Neural progenitor cell (in vitro differentiated cells): ENCODE results near the gene GHRH. TPM values are rescaled to one million over a fixed set of nuclear protein-coding genes. Genes with fewer than 3 reads are reported as not detected.
A peak's percentile ranks its signal among the peaks of the same experiment; 100 is the strongest.

Source experiments
- DNase-seq: peaks from one replicate; pipeline ENCODE4 v3.0.0-alpha.2; 2016; ENCODE audit warnings: low spot score
- H2AFZ ChIP-seq: fragments of 200-600 bp; sonication (generic); replicated peaks from 2 replicates; pipeline ENCODE4 v1.6.1; 2016; ENCODE audit warnings: antibody characterized with exemption
- H3F3A ChIP-seq: fragments of 200-600 bp; sonication (generic); 2 replicates; pipeline ENCODE4 v1.6.1; 2016; ENCODE audit warnings: antibody characterized with exemption, low read depth
- H3K27ac ChIP-seq: fragments of 200-600 bp; sonication (generic); 2 replicates; pipeline ENCODE4 v1.5.1; 2016; ENCODE audit warnings: mild to moderate bottlenecking
- H3K27me3 ChIP-seq: fragments of 200-600 bp; sonication (generic); 2 replicates; pipeline ENCODE4 v1.6.1; 2016; ENCODE audit warnings: mild to moderate bottlenecking, moderate library complexity
- H3K36me3 ChIP-seq: fragments of 200-600 bp; sonication (generic); 2 replicates; pipeline ENCODE4 v1.5.1; 2016
- H3K4me1 ChIP-seq: fragments of 200-600 bp; sonication (generic); 2 replicates; pipeline ENCODE4 v1.6.1; 2016; ENCODE audit warnings: mixed run types
- H3K4me2 ChIP-seq: fragments of 200-600 bp; sonication (generic); 2 replicates; pipeline ENCODE4 v1.6.1; 2016
- H3K4me3 ChIP-seq: fragments of 200-600 bp; sonication (generic); 2 replicates; pipeline ENCODE4 v1.5.1; 2016
- H3K79me2 ChIP-seq: fragments of 200-600 bp; sonication (generic); 2 replicates; pipeline ENCODE4 v1.6.1; 2016; ENCODE audit warnings: low read depth
- H3K9ac ChIP-seq: fragments of 200-600 bp; sonication (generic); 2 replicates; pipeline ENCODE4 v1.6.1; 2016
- H3K9me3 ChIP-seq: fragments of 200-600 bp; sonication (generic); 2 replicates; pipeline ENCODE4 v1.5.1; 2016; ENCODE audit warnings: low read depth
- H4K20me1 ChIP-seq: fragments of 200-600 bp; sonication (generic); 2 replicates; pipeline ENCODE4 v1.6.1; 2016; ENCODE audit warnings: low read depth
- H3K27ac Mint-ChIP-seq: 3 replicates; pipeline ENCODE4 v1.8.0; 2021; ENCODE audit warnings: mixed read lengths
- H3K27me3 Mint-ChIP-seq: 2 replicates; pipeline ENCODE4 v1.8.0; 2022; ENCODE audit warnings: low read depth, mild to moderate bottlenecking, inconsistent platforms, moderate library complexity, mixed read lengths; ENCODE audit not compliant: insufficient read depth
- H3K36me3 Mint-ChIP-seq: 3 replicates; pipeline ENCODE4 v1.8.0; 2021; ENCODE audit warnings: mixed read lengths
- H3K4me1 Mint-ChIP-seq: 3 replicates; pipeline ENCODE4 v1.8.0; 2021; ENCODE audit warnings: mixed read lengths
- H3K4me3 Mint-ChIP-seq: 3 replicates; pipeline ENCODE4 v1.8.0; 2021; ENCODE audit warnings: mild to moderate bottlenecking, moderate library complexity, mixed read lengths
- H3K9me3 Mint-ChIP-seq: 3 replicates; pipeline ENCODE4 v1.8.0; 2020; ENCODE audit warnings: mixed read lengths
- EZH2 ChIP-seq: fragments of 200-600 bp; sonication (generic); IDR thresholded peaks from 2 replicates; pipeline ENCODE4 v1.6.1; 2017; ENCODE audit warnings: antibody characterized with exemption, mild to moderate bottlenecking, moderate library complexity
- EZH2phosphoT487 ChIP-seq: fragments of 200-600 bp; sonication (generic); IDR thresholded peaks from 2 replicates; pipeline ENCODE4 v1.6.1; 2017; ENCODE audit warnings: antibody characterized with exemption
- total RNA-seq: library from RNA; depleted of rRNA; stranded (reverse); fragments of >200 nt; gene quantifications from 2 replicates; pipeline ENCODE4 v1.2.3, GENCODE V29; 2015; ENCODE audit warnings: low replicate concordance
- TF ChIP-seq, protein P1 (sequence below): fragments of 200-600 bp; sonication (generic); IDR thresholded peaks from 2 replicates; pipeline ENCODE4 v1.5.1; 2017; ENCODE audit warnings: antibody characterized with exemption, mild to moderate bottlenecking

The GHRH gene
- total RNA-seq, 1 donor from 2014 or later = not detected

GRCh38 chr20:37270576-37271420 is 9.2 kb upstream of the GHRH start:
- H3K4me1 Mint-ChIP-seq = peaks cover 48% of the 10 kb centered on the region
- Histone ChIP-seq H3K4me1 (peaks cover 29% of the 10 kb centered on the region), H3K27me3 (no peaks in the 10 kb centered on the region), H3K36me3 (no peaks in the 10 kb centered on the region), H2AFZ (no peak overlapping the region), H3K4me3 (no peak overlapping the region), H3K79me2 (no peaks in the 10 kb centered on the region), H3K9ac (no peak overlapping the region), H3F3A (peaks cover 38% of the 10 kb centered on the region), H3K9me3 (no peaks in the 10 kb centered on the region), H3K27ac (no peak overlapping the region), H3K4me2 (no peak overlapping the region), H4K20me1 (no peaks in the 10 kb centered on the region)
- peak overlapping the region; percentile 90 for H3K27ac Mint-ChIP-seq
- TF ChIP-seq, protein P1, sequence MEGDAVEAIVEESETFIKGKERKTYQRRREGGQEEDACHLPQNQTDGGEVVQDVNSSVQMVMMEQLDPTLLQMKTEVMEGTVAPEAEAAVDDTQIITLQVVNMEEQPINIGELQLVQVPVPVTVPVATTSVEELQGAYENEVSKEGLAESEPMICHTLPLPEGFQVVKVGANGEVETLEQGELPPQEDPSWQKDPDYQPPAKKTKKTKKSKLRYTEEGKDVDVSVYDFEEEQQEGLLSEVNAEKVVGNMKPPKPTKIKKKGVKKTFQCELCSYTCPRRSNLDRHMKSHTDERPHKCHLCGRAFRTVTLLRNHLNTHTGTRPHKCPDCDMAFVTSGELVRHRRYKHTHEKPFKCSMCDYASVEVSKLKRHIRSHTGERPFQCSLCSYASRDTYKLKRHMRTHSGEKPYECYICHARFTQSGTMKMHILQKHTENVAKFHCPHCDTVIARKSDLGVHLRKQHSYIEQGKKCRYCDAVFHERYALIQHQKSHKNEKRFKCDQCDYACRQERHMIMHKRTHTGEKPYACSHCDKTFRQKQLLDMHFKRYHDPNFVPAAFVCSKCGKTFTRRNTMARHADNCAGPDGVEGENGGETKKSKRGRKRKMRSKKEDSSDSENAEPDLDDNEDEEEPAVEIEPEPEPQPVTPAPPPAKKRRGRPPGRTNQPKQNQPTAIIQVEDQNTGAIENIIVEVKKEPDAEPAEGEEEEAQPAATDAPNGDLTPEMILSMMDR = no peak
- no peak for TF ChIP-seq EZH2phosphoT487
- TF ChIP-seq EZH2 = no peak
- H3K4me3 Mint-ChIP-seq = no peak overlapping the region
- DNase-seq = no peak
- H3K9me3 Mint-ChIP-seq = no peaks in the 10 kb centered on the region
- peaks cover 5% of the 10 kb centered on the region for H3K27me3 Mint-ChIP-seq
- no peaks in the 10 kb centered on the region for H3K36me3 Mint-ChIP-seq

DNA sequence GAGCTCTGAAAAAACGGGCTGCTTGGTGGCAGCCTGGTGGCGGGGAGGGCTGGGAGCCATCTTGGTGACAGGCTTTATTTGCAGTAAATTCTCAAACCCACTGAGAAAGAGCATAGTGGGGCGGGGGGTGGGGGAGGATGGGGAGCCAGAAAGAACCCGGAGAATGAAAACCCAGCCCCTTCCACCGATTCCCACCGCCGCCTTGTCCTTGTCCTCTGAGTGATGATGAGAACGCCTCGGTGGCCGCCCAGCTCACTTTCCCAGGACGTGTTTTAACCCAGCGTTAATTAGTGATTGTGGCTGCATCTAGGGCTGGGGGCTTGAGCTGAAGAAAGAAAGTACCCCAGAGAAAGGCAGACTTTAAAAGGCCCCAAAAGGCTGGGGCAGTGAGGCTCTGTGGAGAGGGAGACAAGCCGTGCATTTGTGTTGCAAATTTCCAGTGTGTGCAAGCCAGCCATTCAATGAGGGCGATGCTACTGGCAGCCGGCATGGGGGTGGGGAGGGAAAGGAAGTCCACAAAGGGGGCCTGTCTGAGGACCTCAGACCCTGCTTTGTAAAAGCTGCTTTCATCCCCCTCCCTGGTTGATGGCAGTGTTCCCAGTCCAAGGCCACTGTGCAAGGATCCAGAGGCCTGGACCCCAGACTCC is 6.2 kb upstream of the GHRH start:
- TF ChIP-seq, protein P1 = no peak
- no peaks in the 10 kb centered on the region for H3K36me3 Mint-ChIP-seq
- no peaks in the 10 kb centered on the region for H3K79me2 ChIP-seq
- peaks cover 39% of the 10 kb centered on the region for H3F3A ChIP-seq
- peak; percentile 72 for DNase-seq
- no peaks in the 10 kb centered on the region for H3K9me3 ChIP-seq
- H3K36me3 ChIP-seq = no peaks in the 10 kb centered on the region
- no peaks in the 10 kb centered on the region for H3K27me3 ChIP-seq
- H3K9me3 Mint-ChIP-seq = no peaks in the 10 kb centered on the region
- peaks cover 2% of the 10 kb centered on the region for H3K27me3 Mint-ChIP-seq
- H3K9ac ChIP-seq = no peak overlapping the region
- peak overlapping the region; percentile 21 for H3K4me3 ChIP-seq
- H4K20me1 ChIP-seq = no peaks in the 10 kb centered on the region
- H3K4me3 Mint-ChIP-seq = peak overlapping the region; percentile 75
- peak overlapping the region; percentile 61 for H2AFZ ChIP-seq
- H3K4me2 ChIP-seq = peak overlapping the region; percentile 72
- peaks cover 39% of the 10 kb centered on the region for H3K4me1 Mint-ChIP-seq
- H3K27ac Mint-ChIP-seq = peak overlapping the region; percentile 99
- H3K4me1 ChIP-seq = peaks cover 29% of the 10 kb centered on the region
- H3K27ac ChIP-seq = peak overlapping the region; percentile 91

DNA sequence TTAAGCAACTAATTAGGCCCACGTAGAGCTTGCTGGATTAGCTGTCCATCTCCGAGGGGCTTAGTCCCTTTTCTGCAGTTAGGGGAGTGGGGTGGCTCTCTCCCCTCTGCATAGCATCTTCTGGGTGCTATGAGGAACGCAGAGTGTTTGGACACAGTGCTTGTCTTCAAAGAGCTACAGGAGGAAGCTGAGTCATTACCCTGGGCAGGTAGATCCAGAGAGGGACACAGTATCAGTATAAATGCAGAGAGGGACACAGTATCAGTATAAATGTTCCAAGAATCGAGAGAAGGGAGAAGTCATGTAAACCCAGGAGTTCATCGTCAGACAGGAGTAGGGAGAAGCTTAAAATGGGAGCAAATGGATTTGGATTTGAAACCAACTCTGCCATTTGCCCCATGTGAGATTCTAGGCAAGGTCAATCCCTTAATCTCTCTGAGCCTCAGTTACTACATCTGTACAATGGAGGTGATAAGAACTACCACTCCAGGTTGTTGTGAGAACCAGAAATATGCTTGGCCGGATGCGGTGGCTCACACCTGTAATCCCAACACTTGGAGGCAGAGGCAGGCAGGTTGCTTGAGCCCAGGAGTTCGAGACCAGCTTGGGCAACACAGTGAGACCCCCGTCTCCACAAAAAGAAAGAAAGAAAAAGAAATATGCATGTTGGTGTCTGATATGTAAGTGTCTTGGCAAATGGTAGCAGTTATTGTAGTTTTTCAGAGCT is 5.5 kb upstream of the GHRH start:
- Histone ChIP-seq H3K79me2 (no peaks in the 10 kb centered on the region), H3K4me2 (peak overlapping the region; percentile 72), H3K36me3 (no peaks in the 10 kb centered on the region), H3K4me1 (peaks cover 29% of the 10 kb centered on the region), H3K9me3 (no peaks in the 10 kb centered on the region), H4K20me1 (no peaks in the 10 kb centered on the region), H2AFZ (peak overlapping the region; percentile 3), H3K27ac (peak overlapping the region; percentile 91), H3K9ac (no peak overlapping the region), H3K4me3 (no peak overlapping the region), H3F3A (peaks cover 39% of the 10 kb centered on the region), H3K27me3 (no peaks in the 10 kb centered on the region)
- Mint-ChIP-seq H3K36me3 (no peaks in the 10 kb centered on the region), H3K9me3 (no peaks in the 10 kb centered on the region), H3K4me3 (peak overlapping the region; percentile 22), H3K27ac (peak overlapping the region; percentile 98), H3K4me1 (peaks cover 41% of the 10 kb centered on the region), H3K27me3 (peaks cover 2% of the 10 kb centered on the region)
- TF ChIP-seq EZH2phosphoT487 = no peak
- TF ChIP-seq, protein P1 = no peak
- TF ChIP-seq EZH2 = no peak
- no peak for DNase-seq
